Measurements from ENCODE around the gene CCBE1. TPM values are rescaled to one million over a fixed set of nuclear protein-coding genes. Genes with fewer than 3 reads are reported as not detected.

Gene CCBE1
- total and polyA plus RNA-seq, 10 donors, result 0.06 to 0.93 (median 0.23) TPM

DNA sequence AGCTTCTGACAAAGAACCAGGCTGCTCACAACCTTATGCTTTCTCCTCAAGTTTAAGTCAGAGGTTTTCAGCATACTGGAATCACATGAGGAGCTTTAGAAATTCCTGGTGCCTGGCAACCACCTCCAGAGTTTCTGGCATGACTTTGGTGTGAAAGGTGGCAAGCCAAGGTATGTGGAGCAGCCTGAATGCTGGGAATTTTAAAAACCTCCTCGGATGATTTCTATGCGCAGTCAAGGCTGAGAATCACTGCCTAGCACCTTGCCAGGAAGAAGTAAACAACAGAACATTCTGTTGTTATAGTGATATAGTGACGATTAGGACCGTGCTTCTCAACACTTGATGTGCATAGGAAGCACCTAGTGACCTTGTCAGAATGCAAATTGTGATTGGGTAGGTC is 11.7 kb downstream of the CCBE1 start:
- no peaks in the 10 kb centered on the region for H3K36me3 ChIP-seq
- TF ChIP-seq POLR2A (IDR thresholded peaks at IDR 0.05) (no peak), POLR2AphosphoS5 (IDR thresholded peaks at IDR 0.05) (no peak)
- TF ChIP-seq, protein P1, sequence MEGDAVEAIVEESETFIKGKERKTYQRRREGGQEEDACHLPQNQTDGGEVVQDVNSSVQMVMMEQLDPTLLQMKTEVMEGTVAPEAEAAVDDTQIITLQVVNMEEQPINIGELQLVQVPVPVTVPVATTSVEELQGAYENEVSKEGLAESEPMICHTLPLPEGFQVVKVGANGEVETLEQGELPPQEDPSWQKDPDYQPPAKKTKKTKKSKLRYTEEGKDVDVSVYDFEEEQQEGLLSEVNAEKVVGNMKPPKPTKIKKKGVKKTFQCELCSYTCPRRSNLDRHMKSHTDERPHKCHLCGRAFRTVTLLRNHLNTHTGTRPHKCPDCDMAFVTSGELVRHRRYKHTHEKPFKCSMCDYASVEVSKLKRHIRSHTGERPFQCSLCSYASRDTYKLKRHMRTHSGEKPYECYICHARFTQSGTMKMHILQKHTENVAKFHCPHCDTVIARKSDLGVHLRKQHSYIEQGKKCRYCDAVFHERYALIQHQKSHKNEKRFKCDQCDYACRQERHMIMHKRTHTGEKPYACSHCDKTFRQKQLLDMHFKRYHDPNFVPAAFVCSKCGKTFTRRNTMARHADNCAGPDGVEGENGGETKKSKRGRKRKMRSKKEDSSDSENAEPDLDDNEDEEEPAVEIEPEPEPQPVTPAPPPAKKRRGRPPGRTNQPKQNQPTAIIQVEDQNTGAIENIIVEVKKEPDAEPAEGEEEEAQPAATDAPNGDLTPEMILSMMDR (IDR thresholded peaks at IDR 0.05 in 8 of 11, conservative IDR thresholded peaks at IDR 0.05 in 3 of 11), result no peak
- no peaks in the 10 kb centered on the region for H3K4me1 ChIP-seq
- intact Hi-C loops (cut with DNase I; ENCODE audit: low total_unique reads), result no loop called here
- peaks cover 0 to 30% (median 0%) of the 10 kb centered on the region in 7 donors for H3K27me3 ChIP-seq (replicated peaks in 1 of 7)
- H3K4me3 ChIP-seq, result no peak overlapping the region
- H3K9me3 ChIP-seq, result no peaks in the 10 kb centered on the region
- 47 to 61% (median 53%) methylated on average over 4 of the region's 4 CpGs for WGBS, 5 donors
- DNase-seq, result no peak
- no peak overlapping the region for H3K27ac ChIP-seq

DNA sequence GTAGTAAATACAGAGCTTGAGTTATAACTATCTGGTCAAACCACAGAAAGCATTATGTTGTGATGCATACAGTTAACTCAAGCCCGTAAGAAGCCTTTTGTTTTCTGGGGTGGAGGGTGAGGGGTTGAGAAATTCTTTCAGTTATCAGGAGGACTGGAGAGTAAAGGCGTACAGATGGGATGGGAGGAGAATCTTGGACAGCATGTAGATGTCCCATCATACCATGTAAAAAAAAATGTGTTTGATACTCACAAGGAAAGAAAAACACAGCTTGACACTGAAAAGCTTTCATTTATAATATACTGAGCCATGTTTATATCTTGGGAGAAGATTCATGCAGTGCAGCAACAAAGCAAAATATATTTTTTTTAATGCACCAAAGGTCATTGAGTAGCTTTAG is 12.4 kb downstream of the CCBE1 start:
- intact Hi-C loops (cut with DNase I; ENCODE audit: low total_unique reads), result no loop called here
- Histone ChIP-seq H3K4me1 (no peaks in the 10 kb centered on the region), H3K4me3 (no peak overlapping the region), H3K36me3 (no peaks in the 10 kb centered on the region), H3K27me3 (replicated peaks in 1 of 7) (peaks cover 0 to 26% (median 0%) of the 10 kb centered on the region in 7 donors), H3K27ac (no peak overlapping the region), H3K9me3 (no peaks in the 10 kb centered on the region)
- no peak for TF ChIP-seq POLR2A (IDR thresholded peaks at IDR 0.05)
- no peak for TF ChIP-seq POLR2AphosphoS5 (IDR thresholded peaks at IDR 0.05)
- TF ChIP-seq, protein P1 (IDR thresholded peaks at IDR 0.05 in 8 of 11, conservative IDR thresholded peaks at IDR 0.05 in 3 of 11), result no peak
- DNase-seq, result no peak
- 77 to 89% (median 80%) methylated on average over 2 of the region's 2 CpGs for WGBS, 5 donors

DNA sequence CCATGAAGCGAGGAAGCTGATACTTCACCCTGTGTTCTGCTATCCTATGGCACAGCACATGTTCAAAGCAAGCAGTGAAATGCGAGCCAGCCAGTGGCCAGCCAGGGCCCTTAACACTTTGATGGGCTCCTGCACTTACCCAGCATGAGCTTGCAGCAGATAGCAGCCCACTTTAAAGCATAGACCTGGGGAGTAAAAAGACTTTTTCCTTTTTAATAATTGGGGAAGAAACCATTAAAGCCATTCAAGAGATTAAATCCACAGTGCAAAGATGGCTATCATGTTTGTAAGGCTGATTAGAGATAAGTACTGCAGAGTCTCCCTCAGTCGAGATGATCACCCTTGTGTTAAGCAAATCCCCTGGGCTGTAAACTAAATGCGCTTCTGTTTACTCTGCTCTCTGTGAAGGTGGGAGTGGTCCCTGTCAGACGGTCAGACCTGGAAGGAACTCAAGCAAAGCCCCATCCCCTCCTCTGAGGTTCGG is 15.7 kb downstream of the CCBE1 start:
- Histone ChIP-seq H3K27me3 (replicated peaks in 1 of 7) (peaks cover 0 to 15% (median 0%) of the 10 kb centered on the region in 7 donors), H3K36me3 (no peaks in the 10 kb centered on the region), H3K27ac (no peak overlapping the region), H3K4me3 (no peak overlapping the region), H3K9me3 (no peaks in the 10 kb centered on the region), H3K4me1 (no peaks in the 10 kb centered on the region)
- WGBS, 5 donors, result 35 to 41% (median 38%) methylated on average over 6 of the region's 6 CpGs
- DNase-seq, result no peak
- no peak for TF ChIP-seq POLR2AphosphoS5 (IDR thresholded peaks at IDR 0.05)
- intact Hi-C loops (cut with DNase I; ENCODE audit: low total_unique reads), result no loop called here

DNA sequence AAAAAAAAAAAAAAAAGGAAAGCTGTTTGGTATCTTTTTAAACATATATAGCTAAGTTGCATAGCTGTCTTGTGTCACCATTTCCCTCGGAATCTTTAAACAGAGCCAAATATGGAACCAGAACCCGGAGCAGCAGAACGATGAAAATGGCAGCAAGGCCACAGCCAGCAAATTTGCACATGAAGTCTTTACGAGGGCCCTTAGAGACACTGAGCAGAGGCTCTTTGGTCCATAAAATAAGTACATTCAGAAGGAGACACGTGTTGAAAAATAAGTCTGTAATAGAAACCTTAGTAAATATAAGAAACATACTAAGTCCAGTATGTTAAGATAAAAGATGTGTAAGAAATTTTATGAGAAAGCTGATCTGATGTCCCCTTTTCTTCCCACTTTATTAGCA is 16.2 kb downstream of the CCBE1 start:
- Histone ChIP-seq H3K9me3 (no peaks in the 10 kb centered on the region), H3K36me3 (no peaks in the 10 kb centered on the region), H3K4me1 (no peaks in the 10 kb centered on the region), H3K4me3 (no peak overlapping the region), H3K27me3 (replicated peaks in 1 of 7) (peaks cover 0 to 15% (median 0%) of the 10 kb centered on the region in 7 donors), H3K27ac (no peak overlapping the region)
- no peak for DNase-seq
- TF ChIP-seq POLR2A (IDR thresholded peaks at IDR 0.05), result no peak
- TF ChIP-seq POLR2AphosphoS5 (IDR thresholded peaks at IDR 0.05), result no peak
- TF ChIP-seq, protein P1 (IDR thresholded peaks at IDR 0.05 in 8 of 11, conservative IDR thresholded peaks at IDR 0.05 in 3 of 11), result no peak
- intact Hi-C loops (cut with DNase I; ENCODE audit: low total_unique reads), result no loop called here
- 72 to 82% (median 74%) methylated on average over 5 of the region's 5 CpGs for WGBS, 5 donors

DNA sequence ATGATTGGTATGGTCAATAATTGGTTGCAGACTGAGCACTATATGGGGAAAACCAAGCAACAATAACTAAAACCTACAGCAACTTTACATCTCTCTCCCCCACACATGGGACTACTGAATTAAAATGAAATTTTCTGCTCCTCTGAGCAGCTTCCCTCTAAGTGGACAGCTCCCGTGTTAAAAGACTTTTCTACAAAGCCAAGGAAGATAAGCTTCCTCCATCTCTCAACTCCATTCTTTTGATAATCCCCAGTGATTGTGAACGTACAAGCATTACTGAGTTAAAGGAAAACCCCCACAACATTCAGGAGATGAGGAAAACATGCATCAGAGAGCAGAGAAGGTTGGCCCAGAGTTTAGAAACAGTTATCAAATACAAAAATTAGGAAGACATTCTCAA is 21.9 kb downstream of the CCBE1 start:
- Histone ChIP-seq H3K36me3 (no peaks in the 10 kb centered on the region), H3K27ac (no peak overlapping the region), H3K4me3 (no peak overlapping the region), H3K27me3 (replicated peaks in 1 of 7) (no peaks in the 10 kb centered on the region), H3K9me3 (no peaks in the 10 kb centered on the region), H3K4me1 (no peaks in the 10 kb centered on the region)
- intact Hi-C loops (cut with DNase I; ENCODE audit: low total_unique reads), result no loop called here
- no peak for DNase-seq
- TF ChIP-seq POLR2A (IDR thresholded peaks at IDR 0.05) (no peak), POLR2AphosphoS5 (IDR thresholded peaks at IDR 0.05) (no peak)
- TF ChIP-seq, protein P1 (IDR thresholded peaks at IDR 0.05 in 8 of 11, conservative IDR thresholded peaks at IDR 0.05 in 3 of 11), result no peak
- 27 to 50% (median 35%) methylated on average over 2 of the region's 2 CpGs for WGBS, 5 donors
